Measurements from ENCODE around the gene RCN1.

- no peak for TF ChIP-seq POLR2A (IDR thresholded peaks at IDR 0.05; ENCODE audit: low read depth, low read length)
- TF ChIP-seq POLR2AphosphoS5 (IDR thresholded peaks at IDR 0.05; ENCODE audit: low read depth, low read length), result no peak
These were observed 9.7 kb upstream of the RCN1 start for GRCh38 chr11:32081129-32081641.
